GM18868 (cell line): Measurements from ENCODE around the gene NUP188.
A peak's percentile ranks its signal among the peaks of the same experiment; 100 is the strongest.
"Not testable (repeated sequence)": the region's sequence is repeated elsewhere in the genome, so short reads cannot be mapped to it uniquely, and the experiment has no call there.

Experiments
- ATAC-seq: cut with Tn5 transposase; IDR thresholded peaks from one replicate; pipeline ENCODE4 v1.9.1; 2021; ENCODE audit warnings: mild to moderate bottlenecking, moderate library complexity; ENCODE audit not compliant: unreplicated experiment

Gene NUP188

GRCh38 chr9:129027685-129028191, 80.2 kb downstream of the NUP188 start:
- ATAC-seq: peak; percentile 50

- peak; percentile 75 for ATAC-seq
These were observed 80.9 kb downstream of the NUP188 start, which contains the start of gene SH3GLB2 for GRCh38 chr9:129028192-129028966. SH3GLB2 (minus strand) TSS chr9:129028331; CDS start chr9:129028154, 177 bp downstream.

- no peak for ATAC-seq
These were observed 82.7 kb downstream of the NUP188 start for GRCh38 chr9:129030191-129030590.

- ATAC-seq: no peak
These were observed 84.0 kb downstream of the NUP188 start for GRCh38 chr9:129031514-129031913.

- ATAC-seq: no peak
These were observed 85.2 kb downstream of the NUP188 start for GRCh38 chr9:129032541-129033159.

- ATAC-seq: no peak
These were observed 85.7 kb downstream of the NUP188 start for GRCh38 chr9:129033216-129033615.

- ATAC-seq: not testable (repeated sequence)
These were observed 88.3 kb downstream of the NUP188 start for GRCh38 chr9:129035838-129036237.

- ATAC-seq: peak; percentile 98
These were observed 88.9 kb downstream of the NUP188 start, which contains the start of gene MIGA2 for GRCh38 chr9:129036241-129036922. MIGA2 (plus strand) TSS chr9:129036626; CDS start chr9:129040595, 3,969 bp downstream.

GRCh38 chr9:129036923-129037766, 89.6 kb downstream of the NUP188 start:
- ATAC-seq: no peak

- ATAC-seq: no peak
These were observed 90.2 kb downstream of the NUP188 start for GRCh38 chr9:129037767-129038098.

- no peak for ATAC-seq
These were observed 90.8 kb downstream of the NUP188 start for GRCh38 chr9:129038109-129038852.

- no peak for ATAC-seq
These were observed 92.7 kb downstream of the NUP188 start for GRCh38 chr9:129040113-129040643.

GRCh38 chr9:129042016-129042415, 94.5 kb downstream of the NUP188 start:
- ATAC-seq: no peak

GRCh38 chr9:129052592-129052991, 105.1 kb downstream of the NUP188 start:
- no peak for ATAC-seq

- no peak for ATAC-seq
These were observed 105.5 kb downstream of the NUP188 start for GRCh38 chr9:129053020-129053419.

GRCh38 chr9:129054163-129054851, 106.8 kb downstream of the NUP188 start:
- no peak for ATAC-seq
